Stimulated activated CD8-positive, alpha-beta memory T cell treated with anti-CD3 and anti-CD28 coated beads, Interleukin-12 subunit alpha, Interleukin-12 subunit beta, amount 100 ng/mL, for 1 hour (primary cell): ENCODE results near the gene CYB5R3.
"Not testable (repeated sequence)": the region's sequence is repeated elsewhere in the genome, so short reads cannot be mapped to it uniquely, and the experiment has no call there.

ENCODE experiments used
- DNase-seq: peaks from one replicate; pipeline ENCODE4 v3.0.0-alpha.2; 2020; ENCODE audit warnings: low read depth

CYB5R3 gene

GRCh38 chr22:42678894-42679293 is 29.7 kb upstream of the CYB5R3 start:
- DNase-seq: no peak

GRCh38 chr22:42677936-42678335 is 28.7 kb upstream of the CYB5R3 start:
- not testable (repeated sequence) for DNase-seq

GRCh38 chr22:42676059-42676607 is 26.9 kb upstream of the CYB5R3 start:
- DNase-seq: no peak

- DNase-seq: no peak
Observed at GRCh38 chr22:42673898-42674401, 24.8 kb upstream of the CYB5R3 start.

- not testable (repeated sequence) for DNase-seq
Observed at GRCh38 chr22:42673071-42673470, 23.9 kb upstream of the CYB5R3 start.

GRCh38 chr22:42670921-42671709 is 21.9 kb upstream of the CYB5R3 start:
- DNase-seq: no peak

- DNase-seq: no peak
Observed at GRCh38 chr22:42670046-42670445, 20.9 kb upstream of the CYB5R3 start.

GRCh38 chr22:42666393-42666792 is 17.2 kb upstream of the CYB5R3 start:
- DNase-seq: not testable (repeated sequence)

GRCh38 chr22:42664976-42665831 is 16.0 kb upstream of the CYB5R3 start:
- DNase-seq: no peak

GRCh38 chr22:42661985-42662831 is 13.0 kb upstream of the CYB5R3 start:
- DNase-seq: peak; percentile 71

GRCh38 chr22:42656578-42656977 is 7.4 kb upstream of the CYB5R3 start:
- no peak for DNase-seq

- DNase-seq: no peak
Observed at GRCh38 chr22:42655693-42656092, 6.5 kb upstream of the CYB5R3 start.

GRCh38 chr22:42654436-42655073 is 5.4 kb upstream of the CYB5R3 start:
- no peak for DNase-seq

- no peak for DNase-seq
Observed at GRCh38 chr22:42653999-42654398, 4.8 kb upstream of the CYB5R3 start.

GRCh38 chr22:42651134-42651533 is 1.9 kb upstream of the CYB5R3 start:
- DNase-seq: no peak

GRCh38 chr22:42648368-42649245 is 585 bp downstream of the CYB5R3 start:
- DNase-seq: no peak

GRCh38 chr22:42648017-42648367 is 1.2 kb downstream of the CYB5R3 start:
- DNase-seq: no peak

GRCh38 chr22:42646569-42647525 is 2.3 kb downstream of the CYB5R3 start:
- no peak for DNase-seq

- no peak for DNase-seq
Observed at GRCh38 chr22:42645938-42646568, 3.1 kb downstream of the CYB5R3 start.
